Esophagus squamous epithelium (tissue), 5 donors: ENCODE results near the gene MROH2A. TPM values are rescaled to one million over a fixed set of nuclear protein-coding genes. Genes with fewer than 3 reads are reported as not detected.

Experiments used
- DNase-seq: peaks from one replicate; lab custom pipeline; 2025; lab: John Stamatoyannopoulos, UW
- H3K27ac ChIP-seq, 4 donors: fragments of 200-600 bp; sonication (generic); one replicate each; pipeline ENCODE4 v1.5.1; 2016 to 2019; ENCODE audit warnings: mild to moderate bottlenecking in 1 of 4
- H3K27me3 ChIP-seq, 4 donors: fragments of 200-600 bp; sonication (generic); 1 replicate in 3 of 4; 2 replicates in 1 of 4; pipeline versions ENCODE4 v1.5.1 to v1.6.0; 2017 to 2021; ENCODE audit warnings: antibody characterized with exemption in 1 of 4
- H3K36me3 ChIP-seq, 3 donors: fragments of 200-600 bp; sonication (generic); one replicate each; pipeline ENCODE4 v1.5.1; 2016 to 2019
- H3K4me1 ChIP-seq, 3 donors: fragments of 200-600 bp; sonication (generic); one replicate each; pipeline ENCODE4 v1.5.1; 2017 to 2019
- H3K4me3 ChIP-seq, 4 donors: fragments of 200-600 bp; sonication (generic); 1 replicate in 3 of 4; 2 replicates in 1 of 4; pipeline ENCODE4 v1.5.1; 2016 to 2019; ENCODE audit warnings: mild to moderate bottlenecking in 2 of 4, moderate library complexity in 1 of 4
- H3K9me3 ChIP-seq, 3 donors: fragments of 200-600 bp; sonication (generic); one replicate each; pipeline ENCODE4 v1.5.1; 2016 to 2019
- POLR2A ChIP-seq, 4 donors: fragments of 450-650 bp; IDR thresholded peaks; one replicate each; pipeline ENCODE4 v1.6.1; 2017; ENCODE audit warnings: antibody characterized with exemption in 4 of 4, mild to moderate bottlenecking in 4 of 4, moderate library complexity in 3 of 4
- WGBS, 2 donors: methylation state at CpG; one replicate each; pipeline ENCODE4 v1.1.5; 2018; 5-methylcytosine and 5-hydroxymethylcytosine counted together
- intact Hi-C: fragments of 100-400 bp; cut with DNase I; formaldehyde crosslinking; loops from one replicate; pipeline ENCODE4 v1.15.0; 2022
- total RNA-seq, 4 donors: library from RNA; depleted of rRNA; stranded (reverse); fragments of >200 nt; gene quantifications; one replicate each; pipeline ENCODE4 v1.1.0, GENCODE V29; 2016
- TF ChIP-seq, protein P1 (sequence below), 6 experiments: fragments of 450-650 bp in 4 of 6; fragments of 200-600 bp in 2 of 6; sonication (generic) in 2 of 6; IDR thresholded peaks; one replicate each; pipeline ENCODE4 v1.5.1; 2016 to 2019; ENCODE audit warnings: antibody characterized with exemption in 6 of 6, mild to moderate bottlenecking in 4 of 6, moderate library complexity in 4 of 6
- donor health status: DM: yes; HTN: yes; CAD: no.

Gene MROH2A
- total RNA-seq, 4 donors from 2014 or later, result under 0.01 to 2.1 (median 0.57) TPM

DNA sequence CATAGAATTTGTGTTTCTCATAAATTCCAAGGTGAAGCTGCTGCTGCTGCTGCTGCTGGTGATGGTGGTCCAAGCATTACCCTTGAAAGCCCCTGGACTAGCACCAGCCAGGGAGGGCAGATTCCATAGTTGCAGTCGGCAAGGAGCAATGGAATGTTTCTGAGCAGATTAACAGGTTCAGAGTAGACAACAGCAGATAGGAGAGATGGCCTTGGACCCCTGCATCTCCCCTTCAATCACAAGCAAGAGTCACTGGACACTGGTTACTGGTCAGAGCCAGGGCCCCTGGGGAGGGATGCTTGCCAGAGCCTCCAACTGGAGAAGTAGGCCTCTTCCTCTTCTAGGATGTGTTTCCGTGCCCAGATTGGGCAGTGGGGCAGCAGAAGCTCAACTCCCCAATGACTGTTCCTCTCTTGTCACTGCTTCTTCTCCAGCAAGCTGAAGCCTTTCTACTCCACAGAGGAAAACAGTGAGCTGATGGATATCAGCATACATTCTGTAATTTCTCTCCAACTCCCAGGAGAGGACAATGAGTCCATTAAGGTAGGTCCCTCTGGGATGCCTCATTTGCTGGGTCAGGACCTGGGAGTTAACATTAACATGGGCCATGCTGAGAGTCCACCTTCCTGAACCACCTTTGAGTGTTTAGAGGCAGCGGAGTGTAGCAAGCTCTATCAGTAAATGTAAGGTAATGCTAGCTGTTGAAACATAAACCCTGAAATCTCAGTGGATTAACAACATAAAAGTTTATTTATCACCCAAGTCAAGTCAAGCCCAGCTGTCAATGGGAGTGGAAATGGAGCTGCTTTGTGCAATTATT lies 35.3 kb downstream of the MROH2A start:
- H3K4me1 ChIP-seq, result no peaks in the 10 kb centered on the region
- no peak for DNase-seq
- no peak overlapping the region for H3K4me3 ChIP-seq
- intact Hi-C loops, result no loop called here
- TF ChIP-seq POLR2A (IDR thresholded peaks at IDR 0.05), result no peak
- TF ChIP-seq, protein P1, sequence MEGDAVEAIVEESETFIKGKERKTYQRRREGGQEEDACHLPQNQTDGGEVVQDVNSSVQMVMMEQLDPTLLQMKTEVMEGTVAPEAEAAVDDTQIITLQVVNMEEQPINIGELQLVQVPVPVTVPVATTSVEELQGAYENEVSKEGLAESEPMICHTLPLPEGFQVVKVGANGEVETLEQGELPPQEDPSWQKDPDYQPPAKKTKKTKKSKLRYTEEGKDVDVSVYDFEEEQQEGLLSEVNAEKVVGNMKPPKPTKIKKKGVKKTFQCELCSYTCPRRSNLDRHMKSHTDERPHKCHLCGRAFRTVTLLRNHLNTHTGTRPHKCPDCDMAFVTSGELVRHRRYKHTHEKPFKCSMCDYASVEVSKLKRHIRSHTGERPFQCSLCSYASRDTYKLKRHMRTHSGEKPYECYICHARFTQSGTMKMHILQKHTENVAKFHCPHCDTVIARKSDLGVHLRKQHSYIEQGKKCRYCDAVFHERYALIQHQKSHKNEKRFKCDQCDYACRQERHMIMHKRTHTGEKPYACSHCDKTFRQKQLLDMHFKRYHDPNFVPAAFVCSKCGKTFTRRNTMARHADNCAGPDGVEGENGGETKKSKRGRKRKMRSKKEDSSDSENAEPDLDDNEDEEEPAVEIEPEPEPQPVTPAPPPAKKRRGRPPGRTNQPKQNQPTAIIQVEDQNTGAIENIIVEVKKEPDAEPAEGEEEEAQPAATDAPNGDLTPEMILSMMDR (IDR thresholded peaks at IDR 0.05), result no peak
- no peaks in the 10 kb centered on the region for H3K9me3 ChIP-seq
- WGBS, 2 donors, result 86 to 93% methylated on average over 2 of the region's 3 CpGs
- H3K27me3 ChIP-seq, result peaks cover 0 to 24% (median 0%) of the 10 kb centered on the region in 4 donors
- no peak overlapping the region for H3K27ac ChIP-seq
- H3K36me3 ChIP-seq, result no peaks in the 10 kb centered on the region

- TF ChIP-seq POLR2A (IDR thresholded peaks at IDR 0.05), result no peak
- TF ChIP-seq, protein P1 (IDR thresholded peaks at IDR 0.05), result no peak
- no peak for DNase-seq
- WGBS, 2 donors, result 36 to 42% methylated on average over 1 to 2 of the region's 2 CpGs
- Histone ChIP-seq H3K4me1 (no peaks in the 10 kb centered on the region), H3K27ac (no peak overlapping the region), H3K9me3 (no peaks in the 10 kb centered on the region), H3K36me3 (no peaks in the 10 kb centered on the region), H3K27me3 (peaks cover 0 to 16% (median 0%) of the 10 kb centered on the region in 4 donors), H3K4me3 (no peak overlapping the region)
- intact Hi-C loops, result no loop called here
These were observed 36.1 kb downstream of the MROH2A start for GRCh38 chr2:233814056-233814835.

GRCh38 chr2:233815861-233816260 lies 37.7 kb downstream of the MROH2A start:
- no peak overlapping the region for H3K27ac ChIP-seq
- peaks cover 0 to 10% (median 0%) of the 10 kb centered on the region in 4 donors for H3K27me3 ChIP-seq
- intact Hi-C loops, result no loop called here
- H3K4me3 ChIP-seq, result no peak overlapping the region
- TF ChIP-seq, protein P1 (IDR thresholded peaks at IDR 0.05), result no peak
- TF ChIP-seq POLR2A (IDR thresholded peaks at IDR 0.05), result no peak
- 78 to 83% methylated on average over 6 of the region's 6 CpGs for WGBS, 2 donors
- no peaks in the 10 kb centered on the region for H3K9me3 ChIP-seq
- H3K4me1 ChIP-seq, result no peaks in the 10 kb centered on the region
- H3K36me3 ChIP-seq, result no peaks in the 10 kb centered on the region
- DNase-seq, result no peak

DNA sequence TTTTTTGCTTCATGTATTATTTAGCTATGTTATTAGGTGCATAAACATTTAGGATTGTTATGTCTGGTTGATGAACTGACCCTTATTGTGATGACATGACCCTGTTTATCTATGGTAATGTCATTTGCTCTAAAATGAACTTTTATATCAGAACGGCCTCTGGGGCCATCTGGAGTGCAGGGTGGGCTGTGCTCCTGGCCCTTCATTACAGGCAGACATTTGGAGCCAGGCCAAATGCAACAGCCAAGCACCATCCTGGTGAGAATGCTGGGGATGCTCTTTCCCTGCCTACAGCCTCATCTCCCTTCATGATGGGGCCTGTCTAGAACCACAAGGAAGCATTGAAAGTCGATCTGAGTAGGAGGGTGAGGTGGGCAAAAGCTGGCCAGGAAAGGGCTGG lies 38.2 kb downstream of the MROH2A start:
- no peak for DNase-seq
- Histone ChIP-seq H3K9me3 (no peaks in the 10 kb centered on the region), H3K36me3 (no peaks in the 10 kb centered on the region), H3K4me3 (no peak overlapping the region), H3K27ac (no peak overlapping the region), H3K4me1 (no peaks in the 10 kb centered on the region), H3K27me3 (peaks cover 0 to 6% (median 0%) of the 10 kb centered on the region in 4 donors)
- TF ChIP-seq POLR2A (IDR thresholded peaks at IDR 0.05), result no peak
- TF ChIP-seq, protein P1 (IDR thresholded peaks at IDR 0.05), result no peak
- 33 to 36% methylated on average over 2 of the region's 2 CpGs for WGBS, 2 donors
- intact Hi-C loops, result no loop called here

- 70 to 88% methylated on average over 4 of the region's 4 CpGs for WGBS, 2 donors
- TF ChIP-seq, protein P1 (IDR thresholded peaks at IDR 0.05), result no peak
- no peak for TF ChIP-seq POLR2A (IDR thresholded peaks at IDR 0.05)
- no peak for DNase-seq
These were observed 38.6 kb downstream of the MROH2A start for GRCh38 chr2:233816771-233817170.

More at GRCh38 chr2:233816771-233817170, 38.6 kb downstream of the MROH2A start:
- H3K27me3 ChIP-seq, result peaks cover 0 to 1% (median 0%) of the 10 kb centered on the region in 4 donors
- no peak overlapping the region for H3K4me3 ChIP-seq
- H3K36me3 ChIP-seq, result no peaks in the 10 kb centered on the region
- intact Hi-C loops, result no loop called here
- H3K9me3 ChIP-seq, result no peaks in the 10 kb centered on the region
- no peaks in the 10 kb centered on the region for H3K4me1 ChIP-seq
- no peak overlapping the region for H3K27ac ChIP-seq
